HTR-8/SVneo (cell line): ENCODE results near the gene FHIT.
"Not testable (repeated sequence)": the region's sequence is repeated elsewhere in the genome, so short reads cannot be mapped to it uniquely, and the experiment has no call there.

ENCODE experiments used
- DNase-seq: peaks from one replicate; pipeline ENCODE4 v3.0.0; 2011; ENCODE audit warnings: low spot score, mixed read lengths; ENCODE audit not compliant: insufficient read length
- FAIRE-seq: peaks from 2 replicates; lab custom pipeline; 2011; peaks lifted over from hg19 to GRCh38; lab: Jason Lieb, UNC

FHIT gene

DNA sequence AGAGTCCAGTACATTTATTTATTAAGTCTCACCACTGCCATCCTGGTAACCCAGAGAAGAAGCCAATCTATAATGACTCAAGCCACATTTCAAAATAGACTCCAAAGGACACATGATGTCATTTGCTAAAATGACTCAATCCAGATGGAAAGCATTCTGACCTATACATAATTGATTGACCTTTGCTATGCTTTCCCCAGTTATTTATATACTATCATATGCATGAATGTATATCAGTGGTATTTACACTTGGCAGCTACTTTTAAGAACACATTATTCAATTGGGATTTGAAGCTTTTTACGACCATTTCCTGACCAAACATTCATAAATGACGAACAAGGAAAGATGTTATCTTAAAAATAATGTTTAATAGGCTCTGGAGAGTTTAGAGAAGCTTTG, 297.2 kb downstream of the FHIT start:
- FAIRE-seq (no peak), DNase-seq (no peak)

DNA sequence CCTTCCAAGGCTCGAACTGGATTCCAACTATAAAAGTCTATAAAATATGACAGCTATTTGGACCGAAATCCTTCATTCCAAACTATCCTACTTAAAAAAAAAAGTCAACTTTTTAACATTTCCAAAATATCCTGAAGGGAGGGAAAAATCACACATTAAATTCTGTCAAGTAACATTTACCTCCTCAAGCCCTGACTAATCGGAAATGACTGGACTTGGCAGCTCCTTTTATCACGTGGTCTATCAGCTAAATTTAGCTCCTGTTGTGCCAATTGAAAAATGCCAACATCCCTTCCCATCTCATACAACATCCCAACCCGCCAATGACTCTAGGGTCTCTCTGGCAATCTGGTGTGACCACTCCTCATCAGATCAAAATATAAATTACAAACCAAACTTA, 297.9 kb downstream of the FHIT start:
- no peak for DNase-seq
- FAIRE-seq: no peak

DNA sequence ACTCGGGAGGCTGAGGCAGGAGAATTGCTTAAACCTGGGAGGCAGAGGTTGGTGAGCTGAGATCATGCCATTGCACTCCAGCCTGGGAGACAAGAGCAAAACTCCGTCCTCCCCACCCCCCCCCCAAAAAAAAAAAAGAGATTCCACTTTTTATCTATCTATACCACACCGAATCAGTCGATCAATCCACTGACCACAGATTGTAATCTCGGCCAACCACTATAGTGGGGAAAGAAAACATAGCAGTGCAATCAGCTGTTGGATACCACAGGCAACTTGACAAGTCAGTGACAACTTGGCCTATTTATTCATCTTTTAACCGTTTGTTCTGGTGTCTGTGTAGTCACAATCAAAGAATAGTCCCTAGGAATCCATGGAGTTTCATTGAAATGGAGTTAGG, 299.2 kb downstream of the FHIT start:
- no peak for FAIRE-seq
- no peak for DNase-seq

DNA sequence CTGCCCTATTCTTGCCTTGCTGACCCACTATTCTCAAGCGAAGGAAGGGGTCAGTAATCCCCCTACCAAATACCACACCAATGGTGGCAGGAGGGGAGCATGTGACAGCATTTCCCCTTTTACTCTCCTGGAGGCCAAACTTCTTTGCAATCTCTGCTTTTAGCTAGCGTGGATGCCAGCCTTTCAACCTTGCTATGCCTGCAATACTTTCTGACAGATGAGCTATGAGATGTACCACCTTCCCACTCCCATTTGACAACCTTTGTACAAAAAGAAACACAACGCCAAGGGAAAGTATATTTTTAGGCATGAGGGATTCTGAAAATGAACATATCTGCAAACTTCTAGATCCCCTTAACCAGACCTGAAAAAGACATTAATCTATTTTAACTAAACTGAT, 302.1 kb downstream of the FHIT start:
- FAIRE-seq (no peak), DNase-seq (no peak)

DNA sequence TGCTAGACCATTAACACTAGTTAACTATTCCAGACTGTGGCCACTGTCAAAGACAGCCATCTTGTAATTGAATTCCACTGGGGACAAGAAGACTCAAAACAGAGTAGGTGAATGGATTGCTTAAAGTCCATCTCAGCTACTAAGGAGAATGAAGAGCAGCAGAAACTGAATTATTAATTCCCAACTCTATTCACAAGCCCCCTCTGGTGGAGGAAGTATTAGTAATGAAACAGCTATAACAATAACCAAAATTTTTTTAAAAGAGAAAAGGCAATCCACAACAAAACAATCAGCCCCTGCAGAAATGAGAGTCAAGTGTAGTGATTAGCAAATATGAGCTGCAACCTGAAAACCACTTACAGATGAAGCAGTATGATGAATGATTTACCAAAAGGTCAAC, 302.8 kb downstream of the FHIT start:
- DNase-seq (no peak), FAIRE-seq (no peak)

DNA sequence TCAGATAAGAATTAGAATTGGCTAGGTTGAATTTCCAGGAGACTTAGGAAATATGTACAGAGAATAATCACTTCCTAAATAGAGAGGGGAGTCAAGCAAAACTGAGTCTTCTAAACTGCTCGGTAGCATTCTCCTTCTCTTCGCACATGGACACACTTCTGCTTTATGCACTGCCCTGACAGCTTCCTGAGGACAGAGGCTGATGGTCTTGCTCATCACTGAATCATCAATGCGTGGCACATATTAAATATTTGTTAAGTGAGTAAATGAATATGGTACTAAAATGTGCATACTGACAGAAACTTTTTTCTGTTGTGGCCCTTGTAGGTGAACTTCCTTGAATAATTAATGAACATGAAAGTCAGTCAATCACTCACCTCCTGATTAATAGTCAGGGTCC, 315.5 kb downstream of the FHIT start:
- no peak for FAIRE-seq
- DNase-seq: no peak

DNA sequence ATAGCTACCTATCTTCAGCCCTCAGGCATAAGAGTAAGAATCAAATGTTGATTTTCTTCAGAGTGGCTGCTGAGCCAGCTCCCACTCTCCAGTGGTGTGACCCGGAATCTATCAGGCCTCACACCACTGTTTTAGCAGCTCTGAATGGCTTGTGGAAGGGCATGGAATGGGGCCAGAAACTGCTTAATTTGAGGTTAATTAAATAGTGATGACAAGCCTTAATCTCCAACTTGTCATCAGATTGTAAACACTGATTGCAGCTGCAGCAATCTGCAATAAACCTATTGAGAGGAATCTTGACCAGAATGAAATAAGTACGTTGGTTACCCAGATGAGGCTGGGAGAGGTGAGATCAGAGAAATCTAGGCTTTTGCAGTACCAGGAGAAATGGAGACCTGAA, 317.4 kb downstream of the FHIT start:
- FAIRE-seq (no peak), DNase-seq (no peak)

DNA sequence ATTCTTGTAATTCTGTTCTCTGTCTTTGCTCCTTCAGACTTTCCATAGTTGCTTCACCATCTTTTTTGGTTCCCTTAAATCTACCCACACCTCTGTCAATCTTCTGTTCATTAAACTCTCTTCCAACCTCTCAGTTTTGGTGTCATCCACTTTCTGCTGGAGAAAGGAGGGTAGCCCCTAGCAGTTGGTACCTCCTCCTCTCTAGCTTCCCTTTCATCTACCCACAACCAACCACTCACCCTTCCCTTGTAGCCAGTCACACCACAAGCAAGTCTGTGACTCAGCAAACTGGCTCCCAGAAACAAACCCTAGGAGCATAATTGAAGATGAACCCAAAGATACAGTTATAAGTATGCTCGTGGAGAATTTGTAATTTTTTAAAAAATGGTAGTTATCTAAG, 318.6 kb downstream of the FHIT start:
- no peak for FAIRE-seq
- DNase-seq: no peak

DNA sequence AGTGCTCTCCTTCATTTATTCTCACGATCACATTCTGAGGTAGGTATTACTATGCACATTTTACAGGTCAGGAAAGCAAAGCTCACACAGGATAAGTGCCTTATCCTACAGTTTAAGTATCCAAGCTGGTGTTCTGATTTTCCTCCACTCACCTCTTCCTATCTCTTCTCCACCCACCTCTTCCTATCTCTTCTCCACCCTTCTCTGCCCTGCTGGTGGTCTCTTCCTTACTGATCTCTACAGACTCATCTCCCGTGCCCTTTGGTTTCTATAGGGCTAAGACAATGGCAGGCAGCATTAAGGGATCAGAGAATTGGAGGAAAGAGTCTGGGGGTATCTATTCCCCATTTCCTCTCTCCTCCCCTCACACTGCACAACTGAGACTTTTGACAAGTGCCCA, 319.1 kb downstream of the FHIT start:
- FAIRE-seq (no peak), DNase-seq (no peak)

DNA sequence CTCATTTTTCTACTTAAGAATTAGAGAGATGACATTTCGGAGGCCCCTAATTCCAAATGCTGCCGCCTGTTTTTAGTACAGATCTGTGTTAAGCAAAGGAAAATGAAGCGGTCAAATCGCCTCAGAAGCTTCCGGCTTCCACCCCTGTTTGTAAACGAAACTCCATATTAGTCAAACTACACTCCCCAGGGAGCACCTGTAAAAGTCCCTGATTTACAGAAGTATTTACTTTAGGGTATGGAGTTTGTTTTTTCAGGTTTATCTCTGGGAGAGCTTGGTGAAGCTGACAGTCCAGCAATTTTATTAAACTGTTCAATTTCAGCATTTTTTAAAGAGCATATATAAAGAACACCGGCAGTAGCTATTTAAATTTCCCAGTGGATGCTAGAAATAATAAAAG, 319.8 kb downstream of the FHIT start:
- DNase-seq (no peak), FAIRE-seq (no peak)

DNA sequence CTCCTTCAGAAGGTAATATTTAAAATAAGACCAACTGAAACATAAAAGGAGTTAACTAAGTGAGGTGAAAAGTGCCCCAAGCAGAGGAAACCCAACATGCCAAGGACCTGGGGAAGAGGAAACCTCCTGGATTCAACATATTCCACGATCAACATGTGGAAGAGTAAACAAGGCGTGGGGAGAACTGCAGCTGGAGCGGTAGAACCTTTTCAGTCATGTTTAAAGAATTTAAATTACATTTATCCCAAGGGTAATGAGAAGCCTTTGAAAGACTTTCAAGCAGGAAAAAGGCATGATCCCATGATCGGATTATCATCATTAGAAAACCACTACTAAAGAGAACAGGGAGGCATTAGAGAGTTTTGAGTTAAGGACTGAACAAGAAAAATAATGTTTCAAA, 330.7 kb downstream of the FHIT start:
- no peak for FAIRE-seq

DNA sequence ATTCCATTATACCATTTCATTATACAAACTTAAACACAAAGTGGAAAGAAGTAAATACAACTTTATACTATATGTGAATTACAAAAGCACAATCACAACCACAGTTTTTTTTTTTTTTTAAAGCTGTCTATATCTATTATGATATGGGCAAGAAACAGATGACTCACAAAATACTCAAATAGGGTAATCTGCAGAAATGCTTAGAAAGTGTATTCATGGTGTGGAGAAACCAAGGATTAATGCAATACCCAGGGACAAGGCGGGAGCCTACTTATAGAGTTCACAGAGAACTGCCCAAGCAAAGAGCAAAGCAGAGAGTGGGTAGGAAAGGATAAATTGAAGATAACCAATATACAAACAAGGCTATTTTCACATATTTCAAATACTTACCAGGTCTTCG, 332.0 kb downstream of the FHIT start:
- no peak for FAIRE-seq
- DNase-seq: no peak

More for the DNA sequence above, 330.7 kb downstream of the FHIT start:
- no peak for DNase-seq

DNA sequence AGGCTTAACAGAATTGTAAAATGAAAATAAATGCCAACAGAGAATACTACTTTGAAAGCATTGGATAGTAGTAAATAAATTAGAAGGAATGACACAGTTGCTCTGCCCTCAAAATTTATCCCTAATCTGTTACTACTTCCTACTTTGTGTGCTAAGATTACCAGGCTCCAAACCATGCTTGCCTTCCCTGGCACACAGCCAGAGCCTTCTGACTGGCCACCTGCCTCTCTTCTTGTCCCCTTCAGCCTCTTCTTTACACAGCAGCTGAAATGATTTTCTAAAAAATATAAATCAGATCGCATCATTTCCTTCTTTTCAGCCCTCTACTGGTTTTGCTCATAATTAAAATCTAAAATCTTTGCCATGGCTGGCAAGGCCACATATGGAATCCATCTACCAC, 334.1 kb downstream of the FHIT start:
- DNase-seq: no peak
- FAIRE-seq: no peak

DNA sequence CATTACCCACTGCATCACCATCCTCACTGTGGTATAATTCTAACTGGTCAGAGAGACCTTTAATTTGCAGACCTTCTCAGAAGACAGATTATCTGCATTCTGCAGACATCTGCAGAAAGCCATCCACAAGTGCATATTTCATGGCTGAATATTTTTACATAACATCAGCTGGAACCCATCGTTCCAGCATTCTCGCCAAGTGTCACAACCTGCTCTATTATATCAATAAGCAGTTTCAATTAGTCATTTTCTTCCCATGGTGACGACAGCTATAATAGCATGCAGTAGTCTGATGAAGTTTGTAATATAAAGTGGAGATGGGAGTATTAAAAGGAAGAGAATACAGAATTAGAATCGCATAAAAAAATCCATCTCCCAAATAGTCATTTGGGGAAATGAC, 334.7 kb downstream of the FHIT start:
- DNase-seq (no peak), FAIRE-seq (no peak)

DNA sequence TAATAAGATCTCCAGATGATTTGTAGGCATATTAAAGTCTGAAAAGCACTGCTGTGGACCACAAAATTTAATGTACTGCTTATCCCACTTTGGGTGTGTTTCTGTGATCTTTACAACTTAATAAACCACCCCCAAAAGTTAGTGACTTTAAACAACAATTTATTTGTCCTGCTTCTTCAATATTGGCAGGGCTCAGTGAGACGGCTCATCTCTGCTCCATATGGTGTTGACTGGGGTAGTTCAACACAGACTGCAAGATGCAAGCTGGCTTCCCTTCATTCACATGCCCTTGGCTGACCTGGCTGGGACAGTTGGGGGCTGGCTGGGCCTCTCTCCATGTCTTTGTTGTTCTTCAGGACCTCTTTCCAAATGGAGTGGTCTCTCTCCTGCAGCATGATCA, 337.8 kb downstream of the FHIT start:
- DNase-seq: no peak
- no peak for FAIRE-seq

DNA sequence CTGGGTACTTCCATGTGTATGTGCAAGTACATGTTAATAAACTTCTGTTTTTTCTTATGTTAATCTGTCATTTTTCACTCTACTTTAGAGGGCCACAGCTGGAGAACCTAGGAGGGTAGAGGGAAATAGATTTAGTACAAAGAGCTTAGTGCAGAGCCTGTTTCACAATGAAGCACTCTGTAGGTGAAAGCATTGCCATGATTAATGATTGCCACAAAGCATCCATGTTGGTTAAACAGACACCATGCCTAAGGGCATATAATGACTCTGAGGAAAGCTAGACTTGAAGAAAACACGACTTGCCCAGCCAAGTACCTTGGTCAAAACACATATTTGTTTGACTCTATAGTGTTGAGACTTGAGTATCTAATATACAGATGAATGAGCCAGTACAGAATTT, 338.4 kb downstream of the FHIT start:
- FAIRE-seq (no peak), DNase-seq (no peak)

DNA sequence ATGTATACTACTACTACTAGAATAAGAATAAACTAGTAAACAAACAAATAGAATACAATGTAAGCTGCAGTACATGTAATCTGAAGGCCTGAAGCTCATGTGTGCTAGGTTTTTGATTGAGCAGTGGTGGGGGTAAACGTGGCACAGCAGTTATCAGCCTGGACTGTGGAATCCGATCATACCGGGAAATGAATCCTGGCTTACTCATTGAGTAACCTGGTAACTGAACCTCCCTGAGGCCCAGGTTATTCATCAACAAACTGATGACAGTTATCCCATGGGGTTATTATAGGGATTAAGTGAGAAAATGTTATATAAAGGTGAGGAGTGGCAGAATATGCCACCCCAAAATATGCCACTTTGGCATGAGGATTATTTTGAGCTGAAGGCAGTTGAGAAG, 339.1 kb downstream of the FHIT start:
- FAIRE-seq: no peak
- no peak for DNase-seq

DNA sequence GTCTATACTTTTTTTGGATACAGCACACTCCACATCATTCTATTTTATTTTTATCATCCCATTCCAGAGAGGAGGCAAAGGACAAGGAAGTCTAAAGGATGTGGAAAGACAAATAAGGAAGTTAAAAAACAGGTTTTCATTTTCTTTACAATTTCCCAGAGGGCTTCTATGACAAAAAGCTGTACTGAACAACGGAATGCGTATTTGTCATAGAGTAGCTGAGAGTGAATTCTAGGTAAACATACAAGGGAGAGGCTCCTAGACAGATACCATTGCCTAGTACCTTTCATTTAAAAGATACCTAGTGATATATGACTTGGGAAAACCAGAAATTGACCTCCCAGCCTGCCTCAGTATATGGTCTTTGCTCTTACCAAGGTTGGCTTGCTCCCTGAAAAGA, 341.7 kb downstream of the FHIT start:
- no peak for DNase-seq
- FAIRE-seq: no peak

DNA sequence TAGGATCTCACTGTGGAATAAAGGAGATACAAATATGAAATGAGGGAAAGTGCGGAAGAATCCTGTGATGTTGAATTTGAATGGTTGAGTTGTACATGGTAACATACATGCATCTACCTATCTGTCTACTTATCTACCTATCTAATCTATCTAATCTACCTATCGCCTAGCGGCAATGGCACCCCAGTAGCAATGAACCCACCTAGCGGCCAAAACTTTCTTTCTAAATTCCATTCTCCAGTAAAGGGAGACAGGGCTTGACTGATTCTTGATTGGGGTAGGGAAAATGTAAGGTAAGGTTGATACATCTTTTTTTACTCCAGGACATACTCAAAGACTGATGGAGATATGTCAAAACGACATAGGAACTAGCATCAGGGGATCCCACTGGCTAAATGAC, 345.0 kb downstream of the FHIT start:
- DNase-seq (no peak), FAIRE-seq (no peak)

DNA sequence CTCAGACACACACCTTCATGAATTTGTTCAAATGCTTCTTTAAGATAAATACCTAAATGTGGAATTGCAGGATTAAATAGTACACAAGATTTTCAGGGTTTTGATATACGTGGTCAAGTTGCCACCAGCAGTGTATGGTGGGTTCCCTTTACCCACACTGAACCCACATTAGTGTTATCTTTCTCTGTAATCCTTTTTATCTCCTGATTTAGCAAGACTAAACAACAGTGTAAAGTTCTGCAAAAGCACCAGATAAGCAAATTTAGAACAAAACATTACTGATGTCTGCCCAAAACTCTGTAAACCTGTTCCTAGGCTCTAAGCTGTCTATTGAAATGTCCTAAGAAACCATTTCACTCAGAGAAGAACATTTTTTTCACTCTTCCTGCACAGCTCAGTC, 352.9 kb downstream of the FHIT start:
- DNase-seq (no peak), FAIRE-seq (no peak)

DNA sequence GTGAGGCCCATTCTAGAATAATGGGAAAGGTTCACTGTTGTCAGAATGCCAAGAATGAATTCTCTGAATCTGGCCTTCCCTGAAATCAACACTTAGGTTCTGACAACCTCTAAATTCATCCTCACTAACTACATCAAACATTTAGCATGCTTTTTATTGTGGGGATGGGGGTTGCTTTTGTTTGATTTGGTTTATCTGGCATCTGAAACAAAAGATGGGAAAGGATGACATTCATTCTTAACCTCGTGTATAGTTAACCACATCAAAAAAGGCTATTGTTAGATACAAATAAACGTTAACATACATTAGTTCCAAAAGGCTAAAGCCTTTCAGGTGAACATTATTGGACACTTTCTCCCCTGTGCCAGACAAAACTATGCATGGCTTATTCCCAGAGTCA, 357.3 kb downstream of the FHIT start:
- DNase-seq (no peak), FAIRE-seq (no peak)

DNA sequence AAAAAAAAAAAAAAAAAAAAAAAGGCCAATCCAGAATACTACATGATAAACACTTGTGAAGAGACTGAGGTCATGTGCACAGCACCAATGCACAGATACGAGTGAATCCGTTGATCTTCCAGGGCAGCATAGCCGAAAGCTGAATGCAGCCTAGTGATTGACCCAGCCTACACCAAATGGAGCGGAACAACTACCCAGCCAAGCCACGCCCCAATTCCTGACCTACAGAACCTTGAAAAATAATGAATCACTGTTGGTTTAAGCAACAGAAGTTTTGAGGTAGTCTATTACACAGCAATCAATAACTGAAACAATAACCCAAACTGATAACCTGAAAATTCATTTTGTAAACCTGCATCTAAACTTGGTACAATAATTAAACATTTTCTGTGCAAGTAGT, 361.0 kb downstream of the FHIT start:
- DNase-seq (no peak), FAIRE-seq (no peak)

DNA sequence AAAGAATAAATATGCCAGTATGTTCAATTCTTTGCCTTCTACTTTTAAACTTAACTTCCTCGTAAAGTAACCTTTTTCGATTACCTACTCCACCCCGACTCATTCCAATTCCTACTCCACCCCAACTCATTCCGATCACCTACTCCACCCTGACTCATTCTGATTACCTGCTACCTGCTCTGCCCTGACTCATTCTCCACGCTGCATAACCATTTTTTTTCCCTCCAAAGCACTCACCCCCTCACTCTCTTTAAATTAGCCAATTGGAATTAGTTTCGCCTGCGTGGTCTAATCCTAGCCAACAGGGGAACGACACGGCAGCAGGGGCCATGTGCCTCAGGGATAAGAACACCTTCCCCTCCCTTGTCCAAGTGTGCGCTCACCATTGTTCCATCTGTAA, 362.3 kb downstream of the FHIT start:
- not testable (repeated sequence) for FAIRE-seq, DNase-seq
